ENCODE results near the gene UNC45B.
"Not testable (repeated sequence)": the region's sequence is repeated elsewhere in the genome, so short reads cannot be mapped to it uniquely, and the experiment has no call there.

DNA sequence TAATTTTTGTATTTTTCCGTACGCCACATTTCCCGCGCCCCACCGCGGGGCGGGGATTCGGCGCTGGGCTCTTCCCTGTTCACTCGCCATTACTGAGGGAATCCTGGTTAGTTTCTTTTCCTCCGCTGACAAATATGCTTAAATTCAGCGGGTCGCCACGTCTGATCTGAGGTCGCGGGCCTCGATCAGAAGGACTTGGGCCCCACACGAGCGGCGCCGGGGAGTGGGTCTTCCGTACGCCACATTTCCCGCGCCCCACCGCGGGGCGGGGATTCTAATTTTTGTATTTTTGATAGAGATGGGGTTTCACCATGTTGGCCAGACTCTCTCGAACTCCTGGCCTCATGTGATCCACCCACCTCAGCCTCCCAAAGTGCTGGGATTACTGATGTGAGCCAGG is 3.5 kb downstream of the UNC45B start:
- TF ChIP-seq USF2 (IDR thresholded peaks at IDR 0.05; ENCODE audit: low read length); CTCF (IDR thresholded peaks at IDR 0.05; ENCODE audit: control extremely low read depth in 1 of 3, insufficient read depth in 1 of 3, low read depth in 1 of 3, low read length in 3 of 3); POU5F1 (IDR thresholded peaks at IDR 0.05; ENCODE audit: low read depth, low read length); POLR2A (IDR thresholded peaks at IDR 0.05; ENCODE audit: control extremely low read depth in 1 of 2, low read depth in 2 of 2, low read length in 2 of 2); JUN (IDR thresholded peaks at IDR 0.05; ENCODE audit: low read depth, low read length); CHD1 (IDR thresholded peaks at IDR 0.05; ENCODE audit: low read depth, low read length); EZH2 (IDR thresholded peaks at IDR 0.05; ENCODE audit: low read depth, low read length, severe bottlenecking); RFX5 (IDR thresholded peaks at IDR 0.05; ENCODE audit: borderline replicate concordance, low read depth, low read length); POLR2AphosphoS5 (IDR thresholded peaks at IDR 0.05; ENCODE audit: low read depth, low read length); GABPA (IDR thresholded peaks at IDR 0.05; ENCODE audit: borderline replicate concordance, insufficient read depth, low read length); SUZ12 (IDR thresholded peaks at IDR 0.05; ENCODE audit: low read length); ZNF274 (IDR thresholded peaks at IDR 0.05; ENCODE audit: borderline replicate concordance, extremely low read depth, low read length): not testable (repeated sequence)
